Nephron progenitor cell (in vitro differentiated cells): ENCODE data around the gene CRAMP1.
A peak's percentile ranks its signal among the peaks of the same experiment; 100 is the strongest.

ENCODE experiments used
- DNase-seq: peaks from one replicate; pipeline ENCODE4 v3.0.0; 2021
- H3K27ac Mint-ChIP-seq: 2 replicates; pipeline ENCODE4 v1.8.0; 2021; ENCODE audit warnings: mild to moderate bottlenecking, moderate library complexity, mixed read lengths
- H3K27me3 Mint-ChIP-seq: 2 replicates; pipeline ENCODE4 v1.8.0; 2021; ENCODE audit warnings: mild to moderate bottlenecking, low read depth, mixed read lengths; ENCODE audit not compliant: poor library complexity
- H3K36me3 Mint-ChIP-seq: 2 replicates; pipeline ENCODE4 v1.8.0; 2021; ENCODE audit warnings: low read depth, mixed read lengths
- H3K4me1 Mint-ChIP-seq: 2 replicates; pipeline ENCODE4 v1.8.0; 2021; ENCODE audit warnings: mixed read lengths
- H3K4me3 Mint-ChIP-seq: 2 replicates; pipeline ENCODE4 v1.8.0; 2021; ENCODE audit warnings: mild to moderate bottlenecking, moderate library complexity, mixed read lengths
- H3K9me3 Mint-ChIP-seq: 2 replicates; pipeline ENCODE4 v1.8.0; 2021; ENCODE audit warnings: mild to moderate bottlenecking, moderate library complexity, mixed read lengths
- CTCF ChIP-seq: fragments of 200-600 bp; sonication (generic); IDR thresholded peaks from 2 replicates; pipeline ENCODE4 v1.5.0; 2021; ENCODE audit warnings: antibody characterized with exemption

The CRAMP1 gene

GRCh38 chr16:1620391-1620790 is 8.2 kb downstream of the CRAMP1 start:
- Mint-ChIP-seq H3K27me3 (peaks cover 12% of the 10 kb centered on the region), H3K27ac (peak overlapping the region; percentile 32), H3K9me3 (no peaks in the 10 kb centered on the region), H3K4me3 (no peak overlapping the region), H3K4me1 (peaks cover 12% of the 10 kb centered on the region), H3K36me3 (peaks cover 31% of the 10 kb centered on the region)
- no peak for TF ChIP-seq CTCF
- DNase-seq: no peak

GRCh38 chr16:1621851-1622250 is 9.7 kb downstream of the CRAMP1 start:
- Mint-ChIP-seq H3K27ac (no peak overlapping the region), H3K36me3 (peaks cover 34% of the 10 kb centered on the region)

GRCh38 chr16:1626327-1626726 is 14.2 kb downstream of the CRAMP1 start:
- Mint-ChIP-seq H3K27ac (peak overlapping the region; percentile 83), H3K9me3 (no peaks in the 10 kb centered on the region), H3K36me3 (peaks cover 23% of the 10 kb centered on the region), H3K27me3 (peaks cover 9% of the 10 kb centered on the region), H3K4me3 (no peak overlapping the region), H3K4me1 (peaks cover 9% of the 10 kb centered on the region)
- no peak for TF ChIP-seq CTCF
- no peak for DNase-seq

More at GRCh38 chr16:1621851-1622250, 9.7 kb downstream of the CRAMP1 start:
- Mint-ChIP-seq H3K4me3 (no peak overlapping the region), H3K9me3 (no peaks in the 10 kb centered on the region), H3K4me1 (peaks cover 8% of the 10 kb centered on the region), H3K27me3 (peaks cover 9% of the 10 kb centered on the region)
- no peak for DNase-seq
- no peak for TF ChIP-seq CTCF

- peaks cover 23% of the 10 kb centered on the region for H3K36me3 Mint-ChIP-seq
- H3K4me3 Mint-ChIP-seq: no peak overlapping the region
- H3K27ac Mint-ChIP-seq: peak overlapping the region; percentile 79
Measured at GRCh38 chr16:1626776-1627175, 14.6 kb downstream of the CRAMP1 start.

GRCh38 chr16:1630450-1631213 is 18.5 kb downstream of the CRAMP1 start:
- H3K36me3 Mint-ChIP-seq: peaks cover 46% of the 10 kb centered on the region
- H3K4me3 Mint-ChIP-seq: no peak overlapping the region
- DNase-seq: no peak
- no peaks in the 10 kb centered on the region for H3K27me3 Mint-ChIP-seq
- peak overlapping the region; percentile 11 for H3K27ac Mint-ChIP-seq
- TF ChIP-seq CTCF: no peak
- H3K4me1 Mint-ChIP-seq: peaks cover 9% of the 10 kb centered on the region
- H3K9me3 Mint-ChIP-seq: no peaks in the 10 kb centered on the region

More at GRCh38 chr16:1626776-1627175, 14.6 kb downstream of the CRAMP1 start:
- no peak for TF ChIP-seq CTCF
- DNase-seq: no peak
- Mint-ChIP-seq H3K4me1 (peaks cover 9% of the 10 kb centered on the region), H3K27me3 (peaks cover 6% of the 10 kb centered on the region), H3K9me3 (no peaks in the 10 kb centered on the region)

- peak overlapping the region; percentile 11 for H3K27ac Mint-ChIP-seq
- no peaks in the 10 kb centered on the region for H3K27me3 Mint-ChIP-seq
- H3K4me1 Mint-ChIP-seq: peaks cover 7% of the 10 kb centered on the region
- no peak for TF ChIP-seq CTCF
- DNase-seq: no peak
- no peaks in the 10 kb centered on the region for H3K9me3 Mint-ChIP-seq
- H3K4me3 Mint-ChIP-seq: no peak overlapping the region
- H3K36me3 Mint-ChIP-seq: peaks cover 47% of the 10 kb centered on the region
Measured at GRCh38 chr16:1631230-1631629, 19.1 kb downstream of the CRAMP1 start.
